A549 treated with GW870086 at 1 μM for 4 hours (cell line): ENCODE results near the gene PLBD2. TPM values are rescaled to one million over a fixed set of nuclear protein-coding genes. Genes with fewer than 3 reads are reported as not detected.

Source experiments
- total RNA-seq: library from RNA; stranded (reverse); fragments of 200-300 nt; extraction: Qiagen RNA extraction; gene quantifications from 5 replicates; pipeline ENCODE4 v1.2.3, GENCODE V29; 2022; ENCODE audit warnings: low read depth

Gene PLBD2
- 27.4 to 34.4 TPM (median 33.7 TPM) in 5 replicates for total RNA-seq

DNA sequence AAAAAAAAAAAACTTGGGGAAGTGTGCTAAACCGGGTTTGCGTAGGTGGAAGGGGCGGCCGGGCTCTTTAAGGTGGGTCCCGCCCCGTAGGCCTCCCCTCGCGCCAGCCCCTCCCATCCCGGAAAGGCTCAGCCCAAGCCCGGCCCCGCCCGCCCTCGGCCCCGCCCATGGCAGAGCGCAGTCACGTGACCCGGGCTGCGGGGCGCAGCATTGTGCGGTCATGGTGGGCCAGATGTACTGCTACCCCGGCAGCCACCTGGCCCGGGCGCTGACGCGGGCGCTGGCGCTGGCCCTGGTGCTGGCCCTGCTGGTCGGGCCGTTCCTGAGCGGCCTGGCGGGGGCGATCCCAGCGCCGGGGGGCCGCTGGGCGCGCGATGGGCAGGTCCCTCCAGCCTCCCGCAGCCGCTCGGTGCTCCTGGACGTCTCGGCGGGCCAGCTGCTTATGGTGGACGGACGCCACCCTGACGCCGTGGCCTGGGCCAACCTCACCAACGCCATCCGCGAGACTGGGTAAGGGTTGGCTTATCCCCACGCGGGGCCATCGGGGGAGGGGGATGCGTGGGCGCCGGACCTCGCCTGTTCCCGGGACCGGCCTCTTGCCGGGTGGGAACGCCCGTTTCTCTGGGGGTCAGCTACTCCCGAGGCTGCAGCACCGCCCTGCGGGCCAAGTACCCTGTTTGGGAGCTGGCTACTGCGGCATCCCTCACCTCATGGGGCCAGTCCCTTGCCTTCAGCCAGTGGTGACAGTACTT lies at the start of gene PLBD2:
Gene PLBD2 (plus strand): TSS at position 207 of the 752 bp plus-strand sequence. CDS start 14 bp downstream, at position 221.

GRCh38 chr12:113334786-113335539 lies 23.4 kb upstream of the PLBD2 start, which contains the start of gene SLC8B1:
SLC8B1 (minus strand) TSS chr12:113335109; CDS start chr12:113332878, 2,231 bp downstream.

DNA sequence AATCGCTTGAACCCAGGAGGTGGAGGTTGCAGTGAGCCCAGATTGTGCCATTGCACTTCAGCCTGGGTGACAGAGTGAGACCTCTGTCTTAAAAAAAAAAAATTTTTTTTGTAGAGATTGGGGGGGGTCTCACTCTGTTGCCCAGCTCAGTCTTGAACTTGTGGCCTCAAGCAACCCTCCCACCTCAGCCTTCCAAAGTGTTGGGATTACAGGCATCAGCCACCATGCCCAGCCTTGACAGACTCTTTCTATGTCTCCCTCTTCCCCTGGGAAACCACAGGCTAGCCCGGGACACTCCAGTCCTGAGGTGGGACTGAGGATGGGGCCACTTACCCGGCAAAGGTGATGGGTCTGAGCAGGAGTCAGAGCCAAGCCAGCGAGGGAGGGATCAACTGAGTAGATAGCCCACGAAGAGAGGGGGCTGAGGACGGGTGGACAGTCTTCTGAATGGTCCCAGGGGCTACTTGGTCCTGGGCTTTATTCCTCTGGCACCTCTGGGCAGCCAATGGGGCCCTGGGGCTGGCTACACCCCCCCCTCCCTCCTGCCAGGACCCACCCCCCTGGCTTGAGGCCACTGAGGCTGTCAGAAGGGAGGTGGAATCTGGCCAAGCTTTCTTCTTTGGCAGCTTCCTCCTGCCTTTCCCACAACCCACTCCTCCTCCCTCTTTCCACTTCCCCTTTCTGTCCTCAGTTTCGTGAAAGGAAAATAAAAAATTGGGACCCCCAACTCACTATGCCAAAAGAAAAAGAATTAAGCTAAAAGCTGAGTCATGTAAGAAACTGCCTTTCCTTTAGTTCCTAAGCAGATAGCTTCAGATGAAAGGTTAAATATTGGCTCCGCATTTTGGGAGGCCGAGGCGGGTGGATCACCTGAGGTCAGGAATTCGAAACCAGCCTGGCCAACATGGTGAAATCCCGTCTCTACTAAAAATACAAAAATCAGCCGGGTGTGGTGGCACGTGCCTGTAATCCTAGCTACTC lies 45.3 kb downstream of the PLBD2 start, which contains the start of gene SDS:
Gene SDS (minus strand): TSS at position 453 of the 981 bp plus-strand sequence. CDS start 4,179 bp downstream, outside the sequence.

GRCh38 chr12:113422030-113422885 lies 63.9 kb downstream of the PLBD2 start, which contains the start of gene SDSL:
SDSL (plus strand) TSS chr12:113422380; CDS start chr12:113427983, 5,603 bp downstream.

Other genes starting within 250 kb of the PLBD2 start
- 0.24 to 0.85 TPM (median 0.30 TPM) in 5 replicates for gene RASAL1, start 222.8 kb upstream of the PLBD2 start, total RNA-seq
- gene CFAP73, start 208.9 kb upstream of the PLBD2 start, total RNA-seq = 0.09 to 0.37 TPM (median 0.12 TPM) in 4 of 5 replicates, not detected in the other
- gene DDX54, start 173.1 kb upstream of the PLBD2 start, total RNA-seq = 49.9 to 80.9 TPM (median 73.8 TPM) in 5 replicates
- 24.9 to 34.6 TPM (median 33.9 TPM) in 5 replicates for gene RITA1, start 172.9 kb upstream of the PLBD2 start, total RNA-seq
- 18.6 to 22.2 TPM (median 19.2 TPM) in 5 replicates for gene TPCN1, start 137.1 kb upstream of the PLBD2 start, total RNA-seq
- 6.7 to 10.6 TPM (median 9.5 TPM) in 5 replicates for gene SLC8B1, start 23.5 kb upstream of the PLBD2 start, total RNA-seq
- 0.34 to 1.1 TPM (median 0.82 TPM) in 5 replicates for gene SDS, start 45.3 kb downstream of the PLBD2 start, total RNA-seq
- gene SDSL, start 63.8 kb downstream of the PLBD2 start, total RNA-seq = 24.3 to 29.0 TPM (median 26.8 TPM) in 5 replicates
- 0.03 to 0.08 TPM (median 0.07 TPM) in 3 of 5 replicates, not detected in the others for gene LHX5, start 113.3 kb downstream of the PLBD2 start, total RNA-seq